Measurements from ENCODE around the gene LRCH1. TPM values are rescaled to one million over a fixed set of nuclear protein-coding genes. Genes with fewer than 3 reads are reported as not detected.

LRCH1 gene
- total and polyA plus RNA-seq, 10 of the 15 experiments (the other 5 are each of a cell fraction or from before 2014, with no cell fraction given): 5.3 to 48.9 (median 14.4) TPM

GRCh38 chr13:46624821-46625220, 71.9 kb downstream of the LRCH1 start:
- 95% methylated on average over 4 of the region's 4 CpGs for WGBS (ENCODE audit: insufficient coverage, insufficient replicate concordance, low lambda C conversion rate, missing lambda C conversion rate)
- H3K4me2 ChIP-seq (ENCODE audit: control insufficient read depth, insufficient read depth): peak overlapping the region; percentile 68
- peaks cover 93% of the 10 kb centered on the region for H3K79me2 ChIP-seq (ENCODE audit: control insufficient read depth, insufficient read depth, low read length)
- H3K4me1 ChIP-seq (ENCODE audit: control insufficient read depth, insufficient read depth, low read length): peaks cover 48% of the 10 kb centered on the region
- DNase-seq (ENCODE audit: low read depth, low spot score): no peak
- no TSS peak for BruUV-seq (replicated peaks)
- SMC1A ChIA-PET (ENCODE audit: uncharacterized antibody, unreplicated experiment): interaction anchor here (0.7 to 9.0 kb wide), 17 partner anchors 9 to 75 kb away, joined by 3 to 170 read pairs (median 6); no protein-coding TSS in a partner anchor
- H4K20me1 ChIP-seq (ENCODE audit: control insufficient read depth, insufficient read depth): no peaks in the 10 kb centered on the region
- TF ChIP-seq, protein P1, sequence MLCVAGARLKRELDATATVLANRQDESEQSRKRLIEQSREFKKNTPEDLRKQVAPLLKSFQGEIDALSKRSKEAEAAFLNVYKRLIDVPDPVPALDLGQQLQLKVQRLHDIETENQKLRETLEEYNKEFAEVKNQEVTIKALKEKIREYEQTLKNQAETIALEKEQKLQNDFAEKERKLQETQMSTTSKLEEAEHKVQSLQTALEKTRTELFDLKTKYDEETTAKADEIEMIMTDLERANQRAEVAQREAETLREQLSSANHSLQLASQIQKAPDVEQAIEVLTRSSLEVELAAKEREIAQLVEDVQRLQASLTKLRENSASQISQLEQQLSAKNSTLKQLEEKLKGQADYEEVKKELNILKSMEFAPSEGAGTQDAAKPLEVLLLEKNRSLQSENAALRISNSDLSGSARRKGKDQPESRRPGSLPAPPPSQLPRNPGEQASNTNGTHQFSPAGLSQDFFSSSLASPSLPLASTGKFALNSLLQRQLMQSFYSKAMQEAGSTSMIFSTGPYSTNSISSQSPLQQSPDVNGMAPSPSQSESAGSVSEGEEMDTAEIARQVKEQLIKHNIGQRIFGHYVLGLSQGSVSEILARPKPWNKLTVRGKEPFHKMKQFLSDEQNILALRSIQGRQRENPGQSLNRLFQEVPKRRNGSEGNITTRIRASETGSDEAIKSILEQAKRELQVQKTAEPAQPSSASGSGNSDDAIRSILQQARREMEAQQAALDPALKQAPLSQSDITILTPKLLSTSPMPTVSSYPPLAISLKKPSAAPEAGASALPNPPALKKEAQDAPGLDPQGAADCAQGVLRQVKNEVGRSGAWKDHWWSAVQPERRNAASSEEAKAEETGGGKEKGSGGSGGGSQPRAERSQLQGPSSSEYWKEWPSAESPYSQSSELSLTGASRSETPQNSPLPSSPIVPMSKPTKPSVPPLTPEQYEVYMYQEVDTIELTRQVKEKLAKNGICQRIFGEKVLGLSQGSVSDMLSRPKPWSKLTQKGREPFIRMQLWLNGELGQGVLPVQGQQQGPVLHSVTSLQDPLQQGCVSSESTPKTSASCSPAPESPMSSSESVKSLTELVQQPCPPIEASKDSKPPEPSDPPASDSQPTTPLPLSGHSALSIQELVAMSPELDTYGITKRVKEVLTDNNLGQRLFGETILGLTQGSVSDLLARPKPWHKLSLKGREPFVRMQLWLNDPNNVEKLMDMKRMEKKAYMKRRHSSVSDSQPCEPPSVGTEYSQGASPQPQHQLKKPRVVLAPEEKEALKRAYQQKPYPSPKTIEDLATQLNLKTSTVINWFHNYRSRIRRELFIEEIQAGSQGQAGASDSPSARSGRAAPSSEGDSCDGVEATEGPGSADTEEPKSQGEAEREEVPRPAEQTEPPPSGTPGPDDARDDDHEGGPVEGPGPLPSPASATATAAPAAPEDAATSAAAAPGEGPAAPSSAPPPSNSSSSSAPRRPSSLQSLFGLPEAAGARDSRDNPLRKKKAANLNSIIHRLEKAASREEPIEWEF (IDR thresholded peaks at IDR 0.05; ENCODE audit: insufficient replicate concordance, low read depth, low read length): no peak
- TF ChIP-seq EP300 (IDR thresholded peaks at IDR 0.05; ENCODE audit: borderline replicate concordance in 1 of 2, control insufficient read depth in 1 of 2, low read depth in 2 of 2, low read length in 2 of 2): 0 out of 4 replicates have a peak, but pooled peaks of 1 of the 2 experiments have one; percentile 6
- no peaks in the 10 kb centered on the region for H3K9me3 ChIP-seq (replicated peaks; ENCODE audit: control insufficient read depth, insufficient read depth, low read length)
- in situ Hi-C loops (cut with MboI): no loop called here
- RAD21 ChIA-PET (ENCODE audit: unreplicated experiment): interaction anchor here (0.9 to 5.5 kb wide), 16 partner anchors 14 to 72 kb away, joined by 3 to 22 read pairs (median 5); partner anchors contain the start of gene LRCH1
- H3K36me3 ChIP-seq (ENCODE audit: control insufficient read depth in 2 of 2, insufficient read depth in 2 of 2, low read length in 1 of 2): no peaks in the 10 kb centered on the region; a peak in 1 of 4 replicates
- CTCF ChIA-PET: interaction anchor here (0.5 to 2.2 kb wide), 10 partner anchors 8 to 320 kb away, joined by 3 to 9 read pairs (median 4); no protein-coding TSS in a partner anchor
- no peak overlapping the region for H3K9ac ChIP-seq (ENCODE audit: control insufficient read depth, insufficient read depth, low read length)
- ATAC-seq: peak; percentile 31
- H2AFZ ChIP-seq (ENCODE audit: control insufficient read depth, low read depth, low read length): no peak overlapping the region
- H3K4me3 ChIP-seq: no peak overlapping the region
- no peaks in the 10 kb centered on the region for H3K27me3 ChIP-seq (replicated peaks in 1 of 2; ENCODE audit: control insufficient read depth in 2 of 2, insufficient read depth in 2 of 2, low read length in 1 of 2)
- POLR2A ChIA-PET: interaction anchor here (0.6 to 2.7 kb wide), 17 partner anchors 10 to 73 kb away, joined by 3 to 16 read pairs (median 4); no protein-coding TSS in a partner anchor
- no peak for FAIRE-seq
- H3K27ac ChIP-seq (ENCODE audit: control insufficient read depth, insufficient read depth): peak overlapping the region; percentile 73
- intact Hi-C loops (cut with micrococcal nuclease; ENCODE audit: unreplicated experiment): no loop called here

Data from GM12878 (cell line).